ENCODE measurements around the gene SLC22A12.

Gene SLC22A12

DNA sequence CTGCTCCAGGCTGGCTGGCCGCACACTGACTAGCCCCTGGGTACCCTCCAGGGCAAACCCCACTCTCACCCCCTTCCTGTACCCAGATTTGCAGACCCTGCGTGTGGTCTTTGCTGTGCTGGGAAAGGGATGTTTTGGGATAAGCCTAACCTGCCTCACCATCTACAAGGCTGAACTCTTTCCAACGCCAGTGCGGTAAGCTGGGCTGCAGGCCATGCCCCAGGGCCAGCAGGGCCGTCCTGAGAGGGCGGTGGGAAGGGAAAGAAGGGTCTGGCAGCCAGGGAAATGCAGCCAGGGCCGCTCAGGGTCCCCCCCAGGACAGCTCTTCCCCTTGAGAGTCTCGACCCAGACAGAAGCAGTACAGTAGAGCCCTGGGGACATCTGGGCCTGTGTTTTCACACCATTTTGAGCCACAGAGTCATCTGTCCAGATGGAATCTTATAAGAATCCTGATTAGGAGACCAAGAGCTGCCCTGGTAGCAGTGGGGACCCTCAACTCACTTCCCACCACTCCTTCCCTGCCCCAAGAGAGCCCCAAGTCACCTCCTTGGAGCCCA lies 22.4 kb upstream of the SLC22A12 start:
- TF ChIP-seq, protein P1, sequence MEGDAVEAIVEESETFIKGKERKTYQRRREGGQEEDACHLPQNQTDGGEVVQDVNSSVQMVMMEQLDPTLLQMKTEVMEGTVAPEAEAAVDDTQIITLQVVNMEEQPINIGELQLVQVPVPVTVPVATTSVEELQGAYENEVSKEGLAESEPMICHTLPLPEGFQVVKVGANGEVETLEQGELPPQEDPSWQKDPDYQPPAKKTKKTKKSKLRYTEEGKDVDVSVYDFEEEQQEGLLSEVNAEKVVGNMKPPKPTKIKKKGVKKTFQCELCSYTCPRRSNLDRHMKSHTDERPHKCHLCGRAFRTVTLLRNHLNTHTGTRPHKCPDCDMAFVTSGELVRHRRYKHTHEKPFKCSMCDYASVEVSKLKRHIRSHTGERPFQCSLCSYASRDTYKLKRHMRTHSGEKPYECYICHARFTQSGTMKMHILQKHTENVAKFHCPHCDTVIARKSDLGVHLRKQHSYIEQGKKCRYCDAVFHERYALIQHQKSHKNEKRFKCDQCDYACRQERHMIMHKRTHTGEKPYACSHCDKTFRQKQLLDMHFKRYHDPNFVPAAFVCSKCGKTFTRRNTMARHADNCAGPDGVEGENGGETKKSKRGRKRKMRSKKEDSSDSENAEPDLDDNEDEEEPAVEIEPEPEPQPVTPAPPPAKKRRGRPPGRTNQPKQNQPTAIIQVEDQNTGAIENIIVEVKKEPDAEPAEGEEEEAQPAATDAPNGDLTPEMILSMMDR (IDR thresholded peaks at IDR 0.05; ENCODE audit: borderline replicate concordance, insufficient read depth, low read depth, low read length): no peak
- H3K4me3 ChIP-seq (ENCODE audit: low read depth, low read length): no peak overlapping the region

DNA sequence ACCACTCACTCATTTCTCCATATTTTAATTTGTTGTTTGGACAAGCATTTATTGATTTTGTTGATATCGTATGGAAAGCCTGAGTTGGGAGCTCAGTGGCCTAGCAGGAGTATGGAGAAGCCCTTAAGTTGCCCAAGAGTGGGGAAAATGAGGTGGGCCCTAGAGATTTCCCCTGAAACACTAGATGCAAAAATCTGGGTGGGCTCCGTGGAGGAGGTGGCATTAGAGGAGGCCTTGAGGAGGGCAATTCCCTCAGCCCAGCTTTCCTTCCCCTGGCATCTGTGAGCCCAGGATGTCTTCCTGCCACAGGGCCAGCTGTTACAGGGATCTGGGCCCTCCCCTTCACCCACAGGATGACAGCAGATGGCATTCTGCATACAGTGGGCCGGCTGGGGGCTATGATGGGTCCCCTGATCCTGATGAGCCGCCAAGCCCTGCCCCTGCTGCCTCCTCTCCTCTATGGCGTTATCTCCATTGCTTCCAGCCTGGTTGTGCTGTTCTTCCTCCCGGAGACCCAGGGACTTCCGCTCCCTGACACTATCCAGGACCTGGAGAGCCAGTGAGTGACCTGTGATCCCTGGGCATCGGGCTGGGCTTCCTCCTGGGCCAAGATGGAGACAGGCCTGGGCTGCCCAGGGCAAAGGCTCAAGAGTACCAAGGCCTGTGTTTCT lies 21.6 kb upstream of the SLC22A12 start:
- TF ChIP-seq, protein P1 (IDR thresholded peaks at IDR 0.05; ENCODE audit: borderline replicate concordance, insufficient read depth, low read depth, low read length): no peak
- no peak overlapping the region for H3K4me3 ChIP-seq (ENCODE audit: low read depth, low read length)

DNA sequence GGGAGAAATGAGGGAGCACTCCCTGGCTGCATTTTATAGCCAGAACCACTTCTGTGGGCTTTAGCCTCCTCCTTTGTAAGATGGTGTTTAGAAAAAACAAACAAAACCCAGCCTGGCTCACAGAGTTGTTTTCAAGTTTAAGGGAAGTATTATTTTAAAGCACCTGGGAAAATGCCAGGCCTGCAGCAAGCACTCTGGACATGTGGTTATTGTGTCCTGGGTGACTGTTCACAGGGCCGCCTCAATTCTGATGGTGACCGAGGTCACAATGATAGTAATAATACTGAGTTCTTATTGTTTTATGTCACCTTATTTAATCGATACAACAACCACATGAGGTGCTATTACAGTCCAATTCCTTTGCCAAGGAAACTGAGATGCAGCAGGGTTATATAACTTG lies 20.7 kb upstream of the SLC22A12 start:
- TF ChIP-seq, protein P1 (IDR thresholded peaks at IDR 0.05; ENCODE audit: borderline replicate concordance, insufficient read depth, low read depth, low read length): no peak

DNA sequence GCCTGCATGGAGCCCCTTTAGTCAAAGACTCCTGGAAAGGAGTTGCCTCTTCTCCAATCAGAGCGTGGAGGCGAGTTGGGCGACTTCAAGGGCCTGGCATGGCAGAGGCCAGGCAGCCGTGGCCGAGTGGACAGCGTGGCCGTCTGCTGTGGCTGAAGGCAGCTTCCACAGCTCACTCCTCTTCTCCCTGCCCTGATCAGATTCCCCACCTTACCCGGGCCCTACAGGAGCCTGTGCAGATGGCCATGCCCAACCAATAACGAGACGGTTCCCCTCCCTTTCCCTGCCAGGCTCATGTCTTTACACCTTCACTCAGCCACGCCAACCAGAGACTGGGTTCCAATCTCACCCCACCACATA lies 20.0 kb upstream of the SLC22A12 start:
- no peak overlapping the region for H3K4me3 ChIP-seq (ENCODE audit: low read depth, low read length)
- TF ChIP-seq, protein P1 (IDR thresholded peaks at IDR 0.05; ENCODE audit: borderline replicate concordance, insufficient read depth, low read depth, low read length): no peak

More for the DNA sequence above, 20.7 kb upstream of the SLC22A12 start:
- H3K4me3 ChIP-seq (ENCODE audit: low read depth, low read length): no peak overlapping the region

DNA sequence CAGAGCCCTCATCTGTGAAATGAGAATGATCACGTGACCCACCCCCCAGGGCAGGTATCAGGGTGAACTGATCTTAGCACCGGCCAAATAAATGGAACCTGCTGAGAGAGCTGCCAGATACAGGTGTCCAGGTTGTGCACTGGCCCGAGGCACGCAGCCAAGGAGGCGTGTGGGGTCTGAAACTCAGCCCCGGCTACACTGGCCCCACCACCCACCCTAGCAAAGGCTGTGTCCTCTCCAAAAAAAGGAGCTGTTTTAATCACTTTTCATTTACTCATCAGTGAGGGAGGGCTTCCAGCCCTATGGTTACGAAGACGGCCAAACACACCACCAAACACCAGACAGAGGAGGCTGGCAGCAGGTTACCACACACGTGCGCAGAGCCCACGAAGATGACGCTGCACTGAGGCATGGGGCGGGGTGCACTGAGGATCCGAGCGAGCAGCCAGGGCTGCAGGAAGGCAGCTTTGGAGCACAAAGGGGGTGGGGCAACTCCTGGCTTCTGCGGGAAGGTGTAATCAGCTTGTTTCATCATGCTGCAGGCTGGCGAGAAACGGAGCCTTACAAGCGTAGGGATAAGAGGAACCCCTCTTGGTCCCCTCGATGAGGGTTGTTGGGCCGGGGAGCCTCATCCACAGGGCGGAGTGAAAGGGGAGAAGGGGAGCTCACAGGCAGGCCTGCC lies 19.5 kb upstream of the SLC22A12 start:
- no peak overlapping the region for H3K4me3 ChIP-seq (ENCODE audit: low read depth, low read length)

DNA sequence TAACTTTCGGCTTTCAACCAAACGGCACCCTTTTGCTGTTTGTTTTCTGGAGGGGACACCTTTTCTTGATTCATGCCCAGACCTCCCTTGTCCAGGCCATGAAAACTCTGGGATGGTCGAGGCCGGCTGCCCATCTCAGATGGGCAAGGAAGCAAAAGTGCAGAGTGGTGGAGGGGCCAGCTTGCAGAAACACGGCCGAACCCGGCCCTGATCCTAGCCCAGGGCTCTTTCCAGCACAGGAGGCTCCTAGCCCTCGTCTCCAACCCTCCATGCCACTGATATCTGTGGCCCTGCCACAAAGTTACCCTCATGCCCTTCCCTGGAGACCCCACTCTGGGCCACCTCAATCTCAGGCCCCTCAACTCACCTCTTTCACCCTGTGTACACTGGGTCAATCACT lies 18.9 kb upstream of the SLC22A12 start:
- no peak overlapping the region for H3K4me3 ChIP-seq (ENCODE audit: low read depth, low read length)
- TF ChIP-seq, protein P1 (IDR thresholded peaks at IDR 0.05; ENCODE audit: borderline replicate concordance, insufficient read depth, low read depth, low read length): no peak

More for the DNA sequence above, 19.5 kb upstream of the SLC22A12 start:
- TF ChIP-seq, protein P1 (IDR thresholded peaks at IDR 0.05; ENCODE audit: borderline replicate concordance, insufficient read depth, low read depth, low read length): no peak

DNA sequence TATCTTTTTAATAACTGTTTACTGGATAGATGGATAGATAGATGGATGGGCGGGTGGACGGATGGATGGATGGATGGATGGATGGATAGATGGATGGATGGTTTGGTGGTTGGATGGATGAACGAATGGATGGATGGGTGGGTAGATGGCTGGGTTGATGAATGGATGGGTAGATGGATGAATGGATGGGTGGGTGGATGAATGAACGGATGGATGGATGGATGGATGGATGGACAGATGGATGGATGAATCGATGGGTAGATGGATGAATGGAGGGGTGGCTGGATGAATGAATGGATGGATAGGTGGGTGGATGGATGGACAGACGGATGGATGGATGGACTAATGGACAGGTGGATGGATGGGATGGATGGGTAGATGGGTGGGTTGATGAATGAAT lies 13.8 kb upstream of the SLC22A12 start:
- no peak overlapping the region for H3K4me3 ChIP-seq (ENCODE audit: low read depth, low read length)
- TF ChIP-seq, protein P1 (IDR thresholded peaks at IDR 0.05; ENCODE audit: borderline replicate concordance, insufficient read depth, low read depth, low read length): no peak
